Fibroblast of mammary gland (primary cell): ENCODE results near the gene GABRB1.
A peak's percentile ranks its signal among the peaks of the same experiment; 100 is the strongest.

Source experiments
- DNase-seq: peaks from one replicate; pipeline ENCODE4 v3.0.0-alpha.2; 2010; ENCODE audit warnings: low read depth
- H3K4me3 ChIP-seq: 2 replicates; pipeline ENCODE4 v1.5.1; 2011; ENCODE audit warnings: low read depth, mild to moderate bottlenecking, low read length, moderate library complexity; ENCODE audit not compliant: control insufficient read depth
- CTCF ChIP-seq: conservative IDR thresholded peaks from 2 replicates; pipeline ENCODE4 v1.5.1; 2011; ENCODE audit warnings: low read depth, low read length, inconsistent platforms; ENCODE audit not compliant: control insufficient read depth, insufficient read depth

GABRB1 gene

GRCh38 chr4:47101453-47101852, 70.1 kb downstream of the GABRB1 start:
- DNase-seq, result no peak

GRCh38 chr4:47104986-47105385, 73.6 kb downstream of the GABRB1 start:
- TF ChIP-seq CTCF, result no peak
- no peak overlapping the region for H3K4me3 ChIP-seq
- peak; percentile 7 for DNase-seq

More at GRCh38 chr4:47101453-47101852, 70.1 kb downstream of the GABRB1 start:
- H3K4me3 ChIP-seq, result no peak overlapping the region
- no peak for TF ChIP-seq CTCF

GRCh38 chr4:47106561-47106960, 75.2 kb downstream of the GABRB1 start:
- no peak for TF ChIP-seq CTCF
- DNase-seq, result peak; percentile 34
- H3K4me3 ChIP-seq, result no peak overlapping the region

GRCh38 chr4:47109379-47109778, 78.0 kb downstream of the GABRB1 start:
- no peak overlapping the region for H3K4me3 ChIP-seq
- no peak for DNase-seq
- no peak for TF ChIP-seq CTCF

- H3K4me3 ChIP-seq, result no peak overlapping the region
- no peak for DNase-seq
- no peak for TF ChIP-seq CTCF
These were observed 79.3 kb downstream of the GABRB1 start for GRCh38 chr4:47110546-47111132.

- no peak overlapping the region for H3K4me3 ChIP-seq
- DNase-seq, result no peak
- TF ChIP-seq CTCF, result no peak
These were observed 87.0 kb downstream of the GABRB1 start for GRCh38 chr4:47118192-47118929.

GRCh38 chr4:47120783-47121182, 89.4 kb downstream of the GABRB1 start:
- no peak overlapping the region for H3K4me3 ChIP-seq
- no peak for DNase-seq
- no peak for TF ChIP-seq CTCF
